HEK293 (cell line): ENCODE measurements around the gene VAV2.

Source experiments
- CTCF ChIA-PET: fragments of 350-600 bp; formaldehyde crosslinking; extraction: SDS; loops from one replicate; lab custom pipeline; 2021; ENCODE audit warnings: antibody characterized with exemption; lab: Yijun Ruan, JAX
- POLR2A ChIA-PET: fragments of 300-600 bp; formaldehyde crosslinking; extraction: SDS; loops from one replicate; lab custom pipeline; 2020; ENCODE audit warnings: antibody characterized with exemption, inconsistent platforms; lab: Yijun Ruan, JAX
- H3K27ac ChIP-seq: fragments of 200-500 bp; sonication (Bioruptor generic); 2 replicates; pipeline ENCODE4 v1.5.1; 2014; ENCODE audit warnings: low read depth, low read length, control low read depth, inconsistent platforms; ENCODE audit errors: extremely low read depth
- H3K36me3 ChIP-seq, 2 experiments: fragments of 200-500 bp in 1 of 2; sonication (Bioruptor generic) in 1 of 2; 1 replicate in 1 of 2; 2 replicates in 1 of 2; pipeline ENCODE4 v1.5.1; 2014 to 2017; ENCODE audit warnings: inconsistent platforms in 2 of 2, low read length in 2 of 2; ENCODE audit not compliant: control insufficient read depth in 2 of 2, insufficient read depth in 1 of 2
- H3K4me1 ChIP-seq: fragments of 200-500 bp; sonication (Bioruptor generic); 2 replicates; pipeline ENCODE4 v1.5.1; 2014; ENCODE audit warnings: mild to moderate bottlenecking, low read length, inconsistent platforms; ENCODE audit not compliant: control insufficient read depth, insufficient read depth
- H3K4me3 ChIP-seq: 2 replicates; pipeline ENCODE4 v1.5.1; 2011; ENCODE audit warnings: low read depth, mild to moderate bottlenecking, control low read depth, low read length, moderate library complexity
- H3K9me3 ChIP-seq: fragments of 200-500 bp; sonication (Bioruptor generic); 2 replicates; pipeline ENCODE4 v1.5.1; 2014; ENCODE audit warnings: low read depth, low read length, inconsistent platforms; ENCODE audit not compliant: control insufficient read depth, insufficient read depth
- GLI4 ChIP-seq: fragments of 450-650 bp; formaldehyde crosslinking; IDR thresholded peaks from 2 replicates; pipeline ENCODE4 v1.5.1; 2016; ENCODE audit warnings: missing biosample characterization, missing genetic modification characterization
- GLIS1 ChIP-seq: fragments of 450-650 bp; formaldehyde crosslinking; IDR thresholded peaks from 2 replicates; pipeline ENCODE4 v1.5.1; 2016; ENCODE audit warnings: missing biosample characterization, missing genetic modification characterization
- GLIS2 ChIP-seq: fragments of 450-650 bp; formaldehyde crosslinking; IDR thresholded peaks from 2 replicates; pipeline ENCODE4 v1.5.1; 2016; ENCODE audit warnings: missing biosample characterization, missing genetic modification characterization
- HOXA7 ChIP-seq: sonication (generic); formaldehyde crosslinking; IDR thresholded peaks from 2 replicates; pipeline ENCODE4 v1.8.1; 2022; ENCODE audit warnings: missing genetic modification reagents, borderline replicate concordance
- KLF1 ChIP-seq: fragments of 450-650 bp; formaldehyde crosslinking; IDR thresholded peaks from 2 replicates; pipeline ENCODE4 v1.5.1; 2016; ENCODE audit warnings: missing biosample characterization, missing genetic modification characterization
- KLF10 ChIP-seq: fragments of 450-650 bp; IDR thresholded peaks from 2 replicates; pipeline ENCODE4 v1.5.1; 2018; ENCODE audit warnings: missing biosample characterization, mild to moderate bottlenecking, missing genetic modification characterization
- KLF17 ChIP-seq: fragments of 450-650 bp; formaldehyde crosslinking; IDR thresholded peaks from 2 replicates; pipeline ENCODE4 v1.5.1; 2016; ENCODE audit warnings: missing biosample characterization, missing genetic modification characterization
- KLF9 ChIP-seq: fragments of 450-650 bp; formaldehyde crosslinking; IDR thresholded peaks from 2 replicates; pipeline ENCODE4 v1.5.1; 2016; ENCODE audit warnings: missing biosample characterization, missing genetic modification characterization, low read depth
- PATZ1 ChIP-seq: fragments of 450-650 bp; formaldehyde crosslinking; IDR thresholded peaks from 2 replicates; pipeline ENCODE4 v1.5.1; 2016; ENCODE audit warnings: missing biosample characterization, missing genetic modification characterization
- SCRT2 ChIP-seq: fragments of 450-650 bp; formaldehyde crosslinking; IDR thresholded peaks from 2 replicates; pipeline ENCODE4 v1.5.1; 2016; ENCODE audit warnings: missing biosample characterization, missing genetic modification characterization
- SP3 ChIP-seq: fragments of 450-650 bp; formaldehyde crosslinking; IDR thresholded peaks from 2 replicates; pipeline ENCODE4 v1.5.1; 2016; ENCODE audit warnings: missing biosample characterization, missing genetic modification characterization
- TRIM28 ChIP-seq: IDR thresholded peaks from 2 replicates; pipeline ENCODE4 v1.6.1; 2011; ENCODE audit warnings: low read length, control low read depth, borderline replicate concordance
- ZBTB21 ChIP-seq: fragments of 450-650 bp; formaldehyde crosslinking; IDR thresholded peaks from 2 replicates; pipeline ENCODE4 v1.5.1; 2017; ENCODE audit warnings: missing biosample characterization, missing genetic modification characterization
- ZBTB26 ChIP-seq: fragments of 450-650 bp; formaldehyde crosslinking; optimal IDR thresholded peaks from 2 replicates; pipeline ENCODE3; 2016; ENCODE audit warnings: missing biosample characterization, mild to moderate bottlenecking, missing genetic modification characterization
- ZEB2 ChIP-seq: fragments of 450-650 bp; formaldehyde crosslinking; IDR thresholded peaks from 2 replicates; pipeline ENCODE4 v1.5.1; 2016; ENCODE audit warnings: missing biosample characterization, missing genetic modification characterization
- ZFP69B ChIP-seq: fragments of 450-650 bp; formaldehyde crosslinking; IDR thresholded peaks from 2 replicates; pipeline ENCODE4 v1.5.1; 2016; ENCODE audit warnings: missing biosample characterization, missing genetic modification characterization
- ZNF132 ChIP-seq: fragments of 450-650 bp; formaldehyde crosslinking; IDR thresholded peaks from 2 replicates; pipeline ENCODE4 v1.5.1; 2017; ENCODE audit warnings: missing biosample characterization, missing genetic modification characterization, borderline replicate concordance
- ZNF239 ChIP-seq: fragments of 450-650 bp; formaldehyde crosslinking; IDR thresholded peaks from 2 replicates; pipeline ENCODE4 v1.5.1; 2016; ENCODE audit warnings: missing biosample characterization, missing genetic modification characterization
- ZNF248 ChIP-seq: fragments of 450-650 bp; formaldehyde crosslinking; IDR thresholded peaks from 2 replicates; pipeline ENCODE4 v1.5.1; 2017; ENCODE audit warnings: missing biosample characterization, missing genetic modification characterization
- ZNF311 ChIP-seq: fragments of 450-650 bp; formaldehyde crosslinking; IDR thresholded peaks from 2 replicates; pipeline ENCODE4 v1.5.1; 2017; ENCODE audit warnings: missing biosample characterization, missing genetic modification characterization, borderline replicate concordance
- ZNF335 ChIP-seq: fragments of 450-650 bp; formaldehyde crosslinking; conservative IDR thresholded peaks from 2 replicates; pipeline ENCODE4 v1.5.1; 2016; ENCODE audit warnings: missing biosample characterization, missing genetic modification characterization
- ZNF449 ChIP-seq: fragments of 450-650 bp; formaldehyde crosslinking; IDR thresholded peaks from 2 replicates; pipeline ENCODE4 v1.5.1; 2017; ENCODE audit warnings: missing biosample characterization, mild to moderate bottlenecking, missing genetic modification characterization, moderate library complexity
- ZNF501 ChIP-seq: fragments of 450-650 bp; formaldehyde crosslinking; IDR thresholded peaks from 2 replicates; pipeline ENCODE4 v1.5.1; 2016; ENCODE audit warnings: missing biosample characterization, missing genetic modification characterization
- ZNF555 ChIP-seq: fragments of 450-650 bp; formaldehyde crosslinking; conservative IDR thresholded peaks from 2 replicates; pipeline ENCODE4 v1.5.1; 2017; ENCODE audit warnings: missing biosample characterization, mild to moderate bottlenecking, missing genetic modification characterization, inconsistent platforms
- ZNF660 ChIP-seq: fragments of 450-650 bp; IDR thresholded peaks from 2 replicates; pipeline ENCODE4 v1.5.1; 2018; ENCODE audit warnings: missing biosample characterization, mild to moderate bottlenecking, missing genetic modification characterization
- ZNF670 ChIP-seq: fragments of 450-650 bp; formaldehyde crosslinking; IDR thresholded peaks from 2 replicates; pipeline ENCODE4 v1.5.1; 2016; ENCODE audit warnings: missing biosample characterization, missing genetic modification characterization, low read depth
- ZNF704 ChIP-seq: fragments of 450-650 bp; formaldehyde crosslinking; IDR thresholded peaks from 2 replicates; pipeline ENCODE4 v1.5.1; 2016; ENCODE audit warnings: missing biosample characterization, missing genetic modification characterization
- ZNF707 ChIP-seq: fragments of 450-650 bp; formaldehyde crosslinking; IDR thresholded peaks from 2 replicates; pipeline ENCODE4 v1.5.1; 2016; ENCODE audit warnings: missing biosample characterization, missing genetic modification characterization
- ZNF776 ChIP-seq: fragments of 450-650 bp; formaldehyde crosslinking; IDR thresholded peaks from 2 replicates; pipeline ENCODE4 v1.5.0; 2017; ENCODE audit warnings: missing biosample characterization, missing genetic modification characterization, borderline replicate concordance
- ZNF791 ChIP-seq: fragments of 450-650 bp; formaldehyde crosslinking; IDR thresholded peaks from 2 replicates; pipeline ENCODE4 v1.5.1; 2016; ENCODE audit warnings: missing biosample characterization, missing genetic modification characterization
- ZSCAN30 ChIP-seq: fragments of 450-650 bp; IDR thresholded peaks from 2 replicates; pipeline ENCODE4 v1.5.1; 2018; ENCODE audit warnings: missing biosample characterization, mild to moderate bottlenecking, missing genetic modification characterization, moderate library complexity

Gene VAV2

GRCh38 chr9:133992780-133993634, 883 bp upstream of the VAV2 start (continued):
- TF ChIP-seq ZNF776 (no peak), ZNF311 (tag by site-specific recombination) (no peak), KLF9 (peak; percentile 83), ZNF555 (no peak), ZNF248 (tag by site-specific recombination) (no peak), ZBTB21 (no peak), ZNF791 (tag by site-specific recombination) (no peak), TRIM28 (no peak), ZFP69B (tag by site-specific recombination) (no peak), KLF1 (tag by site-specific recombination) (peak; percentile 97)

GRCh38 chr9:133991214-133991921, 756 bp downstream of the VAV2 start:
- Histone ChIP-seq H3K36me3 (no peaks in the 10 kb centered on the region), H3K4me3 (peak overlapping the region; percentile 74), H3K4me1 (peaks cover 8% of the 10 kb centered on the region; the same call in 1 of the 2 replicates), H3K27ac (peak overlapping the region; percentile 71; the same call in 1 of the 2 replicates), H3K9me3 (no peaks in the 10 kb centered on the region)
- CTCF ChIA-PET, result interaction anchor here (0.7 to 1.9 kb wide), 2 partner anchors 156 to 209 kb away, joined by 3 to 13 read pairs; no protein-coding TSS in a partner anchor
- POLR2A ChIA-PET, result interaction anchor here (1.2 kb wide), 1 partner anchor 99 kb away, joined by 3 read pairs; no protein-coding TSS in a partner anchor
- TF ChIP-seq SCRT2 (tag by site-specific recombination), result no peak
- no peak for TF ChIP-seq ZNF707 (tag by site-specific recombination)
- TF ChIP-seq HOXA7 (CRISPR knock-in tag), result no peak
- 0 out of 2 replicates have a peak, but pooled peaks have one; percentile 11 for TF ChIP-seq KLF10 (tag by site-specific recombination)
- peak; percentile 43 for TF ChIP-seq ZNF335 (tag by site-specific recombination)
- TF ChIP-seq SP3 (tag by site-specific recombination), result peak; percentile 37
- no peak for TF ChIP-seq ZSCAN30
- peak; percentile 54 for TF ChIP-seq ZBTB26 (tag by site-specific recombination)
- no peak for TF ChIP-seq ZNF239 (tag by site-specific recombination)
- peak; percentile 35 for TF ChIP-seq GLIS1 (tag by site-specific recombination)
- TF ChIP-seq GLI4 (tag by site-specific recombination), result no peak
- no peak for TF ChIP-seq ZNF132
- TF ChIP-seq ZNF704, result no peak
- peak; percentile 68 for TF ChIP-seq GLIS2 (tag by site-specific recombination)
- TF ChIP-seq ZNF660 (tag by site-specific recombination), result no peak
- TF ChIP-seq ZNF449, result no peak
- TF ChIP-seq KLF17 (tag by site-specific recombination), result peak; percentile 41; the same call in 1 of the 2 replicates
- 0 out of 2 replicates have a peak, but pooled peaks have one; percentile 47 for TF ChIP-seq ZEB2 (tag by site-specific recombination)
- TF ChIP-seq PATZ1 (tag by site-specific recombination), result peak; percentile 46; the same call in 1 of the 2 replicates
- no peak for TF ChIP-seq ZNF501 (tag by site-specific recombination)
- TF ChIP-seq ZNF670 (tag by site-specific recombination), result no peak
